Ovary (tissue), 3 donors: ENCODE results near the gene SLC4A5.
"Not testable (repeated sequence)": the region's sequence is repeated elsewhere in the genome, so short reads cannot be mapped to it uniquely, and the experiment has no call there.

Experiments
- CTCF ChIP-seq, 3 donors: fragments of 450-650 bp in 2 of 3; fragments of 200-600 bp in 1 of 3; IDR thresholded peaks; one replicate each; pipeline versions ENCODE4 v1.5.1 to v1.8.0; 2016 to 2022; ENCODE audit warnings: antibody characterized with exemption in 3 of 3, mild to moderate bottlenecking in 1 of 3
- POLR2A ChIP-seq: fragments of 450-650 bp; IDR thresholded peaks from one replicate; pipeline ENCODE4 v1.6.1; 2017; ENCODE audit warnings: antibody characterized with exemption, mild to moderate bottlenecking, moderate library complexity
- donor health status: DM: no; HTN: no; CAD: no.

GRCh38 chr2:74215771-74216170, 127.4 kb downstream of the SLC4A5 start:
- TF ChIP-seq POLR2A; CTCF (IDR thresholded peaks at IDR 0.05): not testable (repeated sequence)
